ENCODE results near the gene ATP5MK. TPM values are rescaled to one million over a fixed set of nuclear protein-coding genes. Genes with fewer than 3 reads are reported as not detected.
A peak's percentile ranks its signal among the peaks of the same experiment; 100 is the strongest.

The ATP5MK gene
- total RNA-seq, 2 donors from 2014 or later, result 554 to 1,203 TPM

DNA sequence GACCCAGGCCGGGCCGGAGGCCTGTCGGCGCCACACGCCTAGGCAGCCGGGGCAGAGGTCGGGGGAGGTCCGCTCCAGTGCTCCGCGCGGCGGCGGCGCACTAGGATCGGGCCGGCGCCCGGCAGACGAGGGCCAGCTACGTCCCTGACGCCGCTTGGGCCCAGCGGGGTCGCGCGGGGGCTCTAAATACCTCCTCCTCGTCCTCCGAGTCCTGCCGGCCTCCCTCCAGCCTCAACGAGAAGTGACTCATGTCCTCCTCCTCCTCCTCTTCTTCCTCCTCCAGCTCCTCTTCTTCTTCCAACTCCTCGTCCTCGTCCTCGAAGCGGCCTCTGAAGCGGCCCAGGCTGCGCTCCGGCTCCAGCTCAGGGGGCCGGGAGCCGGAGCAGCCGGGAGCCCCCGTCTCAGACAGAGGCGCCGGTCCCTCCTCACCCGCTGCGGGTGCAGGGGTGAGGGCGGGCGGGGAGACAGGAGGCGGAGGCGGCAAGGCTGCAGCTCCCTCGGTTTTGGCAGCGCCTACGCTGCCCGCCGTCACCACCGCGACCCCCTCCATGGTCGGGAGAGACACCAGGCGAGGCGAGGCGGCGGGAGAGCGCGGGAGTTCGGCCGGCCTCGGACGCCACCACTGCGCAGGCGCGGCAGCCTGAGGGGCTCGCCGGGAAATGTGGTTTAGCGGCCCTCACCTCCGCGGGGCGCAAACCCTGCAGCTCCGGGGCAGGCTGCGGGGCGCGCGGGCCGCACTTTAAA is 45.6 kb downstream of the ATP5MK start, which contains the start of gene PCGF6:
TSS of gene PCGF6 (minus strand) at position 624 of the 744 bp plus-strand sequence. CDS start at position 550, 74 bp downstream.
- H3K4me1 ChIP-seq, result peaks cover 0 to 6% of the 10 kb centered on the region in 2 donors
- H3K9me3 ChIP-seq, result no peaks in the 10 kb centered on the region
- H3K27ac ChIP-seq, result peak within 1 kb of the TSS; percentile 83 to 85
- H3K36me3 ChIP-seq, result peaks cover 24% of the 10 kb centered on the region
- DNase-seq (ENCODE audit: low spot score), result peak; percentile 63
- peak within 1 kb of the TSS; percentile 81 to 89 for H3K4me3 ChIP-seq
- no peaks in the 10 kb centered on the region for H3K27me3 ChIP-seq
- TF ChIP-seq, protein P1, sequence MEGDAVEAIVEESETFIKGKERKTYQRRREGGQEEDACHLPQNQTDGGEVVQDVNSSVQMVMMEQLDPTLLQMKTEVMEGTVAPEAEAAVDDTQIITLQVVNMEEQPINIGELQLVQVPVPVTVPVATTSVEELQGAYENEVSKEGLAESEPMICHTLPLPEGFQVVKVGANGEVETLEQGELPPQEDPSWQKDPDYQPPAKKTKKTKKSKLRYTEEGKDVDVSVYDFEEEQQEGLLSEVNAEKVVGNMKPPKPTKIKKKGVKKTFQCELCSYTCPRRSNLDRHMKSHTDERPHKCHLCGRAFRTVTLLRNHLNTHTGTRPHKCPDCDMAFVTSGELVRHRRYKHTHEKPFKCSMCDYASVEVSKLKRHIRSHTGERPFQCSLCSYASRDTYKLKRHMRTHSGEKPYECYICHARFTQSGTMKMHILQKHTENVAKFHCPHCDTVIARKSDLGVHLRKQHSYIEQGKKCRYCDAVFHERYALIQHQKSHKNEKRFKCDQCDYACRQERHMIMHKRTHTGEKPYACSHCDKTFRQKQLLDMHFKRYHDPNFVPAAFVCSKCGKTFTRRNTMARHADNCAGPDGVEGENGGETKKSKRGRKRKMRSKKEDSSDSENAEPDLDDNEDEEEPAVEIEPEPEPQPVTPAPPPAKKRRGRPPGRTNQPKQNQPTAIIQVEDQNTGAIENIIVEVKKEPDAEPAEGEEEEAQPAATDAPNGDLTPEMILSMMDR (IDR thresholded peaks at IDR 0.05), result peak in 1 of 2 donors; percentile 39

DNA sequence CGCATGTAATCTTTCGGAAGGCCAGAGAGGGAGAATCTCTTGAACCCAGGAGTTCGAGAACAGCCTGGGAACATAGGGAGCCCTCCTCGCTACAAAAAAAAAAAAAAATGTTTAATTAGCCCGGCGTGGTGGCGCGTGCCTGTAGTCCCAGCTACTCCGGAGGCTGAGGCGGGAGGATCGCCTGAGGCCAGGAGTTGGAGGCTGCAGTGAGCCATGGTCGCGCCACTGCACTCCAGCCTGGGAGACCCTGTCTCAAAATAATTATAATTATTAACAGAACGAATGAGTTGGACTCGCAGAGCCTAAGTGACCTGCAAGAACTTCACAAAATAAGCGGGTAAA is 46.1 kb downstream of the ATP5MK start:
- Histone ChIP-seq H3K4me3 (peak overlapping the region; percentile 81 to 89), H3K36me3 (peaks cover 29% of the 10 kb centered on the region), H3K27me3 (no peaks in the 10 kb centered on the region), H3K9me3 (no peaks in the 10 kb centered on the region), H3K27ac (peak overlapping the region; percentile 83 to 85), H3K4me1 (peaks cover 0 to 6% of the 10 kb centered on the region in 2 donors)
- no peak for DNase-seq (ENCODE audit: low spot score)
- TF ChIP-seq, protein P1 (IDR thresholded peaks at IDR 0.05), result no peak

MicroRNA genes within 50 kb of the gene (microRNA counts, 767-probe panel; counts per million panel counts)
- microRNA hsa-miR-1307-3p, result 0 to 1,434 counts per million in 2 donors

Small RNAs within 50 kb of the gene (microRNA-seq; reads per million reads assigned to microRNA genes)
- 825 to 1,661 reads per million in 2 donors for gene MIR1307 (ENCODE audit: borderline number of aligned reads in 2 of 2, borderline replicate concordance in 1 of 2)

Other genes starting within 250 kb of the ATP5MK start
- 10 to 100 TPM; 28.5 to 32.7 TPM for gene NT5C2, start 203.2 kb downstream of the ATP5MK start, total RNA-seq
- gene RPEL1, start 150.6 kb downstream of the ATP5MK start, total RNA-seq, result not detected
- not detected for gene INA, start 119.3 kb downstream of the ATP5MK start, total RNA-seq
- 10 to 100 TPM in 1 of 2 donors, 1 to 10 TPM in 1; 4.5 to 10.4 TPM for gene PCGF6, start 45.3 kb downstream of the ATP5MK start, total RNA-seq
- gene TAF5, start 28.5 kb downstream of the ATP5MK start, total RNA-seq, result 1 to 10 TPM; 2.0 to 2.2 TPM
- gene PDCD11, start 151 bp upstream of the ATP5MK start, total RNA-seq, result 10 to 100 TPM in 1 of 2 donors, 1 to 10 TPM in 1; 7.2 to 11.2 TPM
- 10 to 100 TPM; 23.8 to 57.7 TPM for gene CALHM2, start 55.9 kb upstream of the ATP5MK start, total RNA-seq
- not detected for gene CALHM1, start 62.4 kb upstream of the ATP5MK start, total RNA-seq
- gene CALHM3, start 82.8 kb upstream of the ATP5MK start, total RNA-seq, result not detected
- under 1 TPM in 1 of 2 donors, not detected in 1; 0.12 TPM for gene NEURL1, start 97.2 kb upstream of the ATP5MK start, total RNA-seq

All from right atrium auricular region (tissue), 2 donors.